DND-41 (cell line): ENCODE data around the gene FADS2.

ENCODE experiments used
- EZH2 ChIP-seq: IDR thresholded peaks from 3 replicates; pipeline ENCODE4 v1.6.1; 2012; ENCODE audit warnings: borderline replicate concordance, low read depth, mild to moderate bottlenecking, moderate library complexity, low read length, inconsistent platforms; ENCODE audit not compliant: severe bottlenecking
- TF ChIP-seq, protein P1 (sequence below): IDR thresholded peaks from 2 replicates; pipeline ENCODE4 v1.5.1; 2012; ENCODE audit warnings: borderline replicate concordance, low read length, moderate library complexity, mild to moderate bottlenecking; ENCODE audit not compliant: poor library complexity, severe bottlenecking; ENCODE audit errors: extremely low read depth

DNA sequence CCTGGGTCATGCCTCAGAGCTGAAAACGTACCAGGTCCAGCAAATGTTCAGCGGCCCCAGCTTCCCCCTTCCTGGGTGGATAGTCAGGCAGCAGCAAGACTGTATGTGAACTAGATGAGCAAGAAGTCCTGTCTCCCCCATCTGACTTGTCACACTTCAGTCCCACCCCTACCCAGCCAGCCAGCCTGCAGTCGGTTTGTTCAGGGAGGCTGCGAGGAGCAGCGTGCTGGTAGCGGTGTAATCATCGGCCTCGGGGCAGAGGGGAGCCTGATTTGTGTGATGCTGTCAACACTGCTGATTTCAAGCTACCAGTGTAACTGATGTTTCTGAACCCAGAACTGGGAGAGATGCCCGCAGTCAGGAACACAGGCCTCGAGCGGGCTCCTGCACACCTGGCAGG is 45.3 kb upstream of the FADS2 start:
- TF ChIP-seq, protein P1, sequence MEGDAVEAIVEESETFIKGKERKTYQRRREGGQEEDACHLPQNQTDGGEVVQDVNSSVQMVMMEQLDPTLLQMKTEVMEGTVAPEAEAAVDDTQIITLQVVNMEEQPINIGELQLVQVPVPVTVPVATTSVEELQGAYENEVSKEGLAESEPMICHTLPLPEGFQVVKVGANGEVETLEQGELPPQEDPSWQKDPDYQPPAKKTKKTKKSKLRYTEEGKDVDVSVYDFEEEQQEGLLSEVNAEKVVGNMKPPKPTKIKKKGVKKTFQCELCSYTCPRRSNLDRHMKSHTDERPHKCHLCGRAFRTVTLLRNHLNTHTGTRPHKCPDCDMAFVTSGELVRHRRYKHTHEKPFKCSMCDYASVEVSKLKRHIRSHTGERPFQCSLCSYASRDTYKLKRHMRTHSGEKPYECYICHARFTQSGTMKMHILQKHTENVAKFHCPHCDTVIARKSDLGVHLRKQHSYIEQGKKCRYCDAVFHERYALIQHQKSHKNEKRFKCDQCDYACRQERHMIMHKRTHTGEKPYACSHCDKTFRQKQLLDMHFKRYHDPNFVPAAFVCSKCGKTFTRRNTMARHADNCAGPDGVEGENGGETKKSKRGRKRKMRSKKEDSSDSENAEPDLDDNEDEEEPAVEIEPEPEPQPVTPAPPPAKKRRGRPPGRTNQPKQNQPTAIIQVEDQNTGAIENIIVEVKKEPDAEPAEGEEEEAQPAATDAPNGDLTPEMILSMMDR = no peak
- TF ChIP-seq EZH2 = no peak
